NCI-H526 treated with DMSO at 0.1 percent for 48 hours (cell line): ENCODE data around the gene NT5C1A.
A peak's percentile ranks its signal among the peaks of the same experiment; 100 is the strongest.

ENCODE experiments used
- DNase-seq: peaks from one replicate; lab custom pipeline; 2025; lab: John Stamatoyannopoulos, UW

NT5C1A gene

DNA sequence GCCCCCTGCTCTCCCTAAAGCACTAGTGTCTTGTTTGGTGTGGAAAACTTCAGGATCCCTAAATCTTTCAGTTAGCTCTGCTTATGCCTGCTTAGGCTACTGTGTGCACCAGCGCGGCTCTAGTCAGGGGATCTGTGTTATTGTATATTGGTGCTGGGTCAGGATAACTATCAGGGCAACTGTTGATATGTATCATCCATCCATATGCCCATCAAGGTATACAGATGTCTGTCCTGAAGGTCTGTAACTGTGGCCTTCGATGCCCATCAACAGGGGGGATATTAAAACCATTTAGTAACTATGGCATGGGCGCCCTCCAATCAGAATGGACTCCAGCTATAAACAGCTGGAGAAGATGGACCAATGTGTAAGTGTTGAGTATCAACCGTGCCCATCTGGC lies 12.4 kb downstream of the NT5C1A start:
- no peak for DNase-seq

DNA sequence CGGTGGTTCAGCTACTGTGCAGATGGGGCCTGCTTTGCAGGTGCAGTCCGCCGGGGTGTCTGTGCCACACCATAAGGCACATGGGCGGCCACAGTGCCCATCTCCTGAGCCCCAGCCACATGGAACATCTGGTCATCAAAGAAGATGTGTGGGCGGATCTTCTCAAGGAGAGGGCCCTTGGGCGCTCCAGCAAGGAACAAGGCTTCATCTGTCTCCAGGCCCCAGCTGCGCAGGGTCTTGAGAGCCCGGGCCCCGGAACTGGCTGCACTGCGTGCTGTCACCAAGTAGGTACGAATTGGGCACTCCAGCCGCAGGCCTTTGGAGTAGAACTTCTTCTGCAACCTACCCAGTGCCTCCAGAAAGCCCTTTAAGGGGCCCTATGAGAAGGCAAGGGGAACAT lies 12.8 kb downstream of the NT5C1A start:
- DNase-seq, result no peak

DNA sequence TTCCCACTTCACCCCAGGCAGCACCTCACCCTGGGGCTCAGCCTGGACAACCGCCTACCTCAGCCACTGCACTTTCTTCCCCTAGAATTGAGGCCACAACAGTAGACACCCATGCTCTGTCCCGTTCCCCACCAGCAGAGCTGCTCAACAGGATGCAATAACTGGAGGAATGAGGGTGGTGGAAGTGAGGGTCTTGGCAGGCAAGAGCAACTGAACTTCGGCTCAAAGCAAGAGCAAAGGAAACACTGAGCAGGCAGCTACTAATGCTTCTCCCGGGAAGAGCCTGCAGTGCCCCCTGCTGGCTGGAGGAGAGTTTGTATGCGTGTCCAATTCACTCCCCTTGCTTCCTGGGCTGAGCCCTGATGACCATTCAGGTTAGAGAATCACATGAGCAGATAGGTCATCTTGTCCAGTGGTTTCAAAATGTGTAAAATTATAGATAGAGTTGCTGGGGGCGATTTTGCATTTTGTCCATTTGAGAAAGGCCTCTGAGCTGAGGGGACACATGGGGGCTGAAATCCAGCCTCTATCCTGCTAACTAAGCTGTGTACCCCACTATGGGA lies 13.9 kb downstream of the NT5C1A start:
- DNase-seq, result peak; percentile 48

DNA sequence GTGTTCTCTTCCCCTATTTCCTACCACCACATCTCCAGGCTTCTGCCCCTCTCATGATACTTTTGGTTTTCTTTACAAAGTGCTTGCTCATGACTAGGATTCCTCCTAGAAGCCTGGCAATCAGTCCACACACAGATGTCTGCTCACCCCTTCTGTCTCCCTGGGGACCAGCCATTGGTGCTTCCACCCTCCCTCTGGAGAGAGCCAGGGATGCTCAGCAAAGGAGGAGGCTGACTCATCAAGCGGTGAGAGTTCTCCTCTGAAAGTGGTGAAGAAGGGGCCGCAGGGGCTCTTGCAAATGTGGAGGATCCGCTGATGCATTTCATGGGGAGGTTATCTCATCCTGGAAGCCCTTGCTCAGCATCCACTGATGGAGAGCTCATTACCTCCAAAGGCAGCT lies 14.5 kb downstream of the NT5C1A start:
- no peak for DNase-seq

DNA sequence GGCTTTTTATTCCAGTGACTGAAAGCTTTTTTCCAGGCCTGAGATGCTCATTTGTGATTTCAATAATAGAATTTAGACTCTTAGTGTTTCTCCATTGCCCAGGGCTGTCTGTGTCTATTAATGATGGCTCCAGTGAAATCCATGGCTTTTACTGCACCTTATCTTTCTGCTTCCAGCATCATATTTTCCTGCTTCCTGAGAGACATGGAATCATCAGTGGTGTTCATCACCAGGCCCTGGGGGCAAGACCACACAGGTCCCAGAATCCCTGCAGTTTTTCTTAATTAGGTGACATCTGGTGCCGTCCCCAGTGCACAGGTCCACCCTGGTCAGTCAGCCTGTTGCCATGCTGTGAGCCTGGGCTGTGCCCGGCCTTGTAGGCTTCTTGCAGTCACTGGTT lies 15.5 kb downstream of the NT5C1A start:
- no peak for DNase-seq

DNA sequence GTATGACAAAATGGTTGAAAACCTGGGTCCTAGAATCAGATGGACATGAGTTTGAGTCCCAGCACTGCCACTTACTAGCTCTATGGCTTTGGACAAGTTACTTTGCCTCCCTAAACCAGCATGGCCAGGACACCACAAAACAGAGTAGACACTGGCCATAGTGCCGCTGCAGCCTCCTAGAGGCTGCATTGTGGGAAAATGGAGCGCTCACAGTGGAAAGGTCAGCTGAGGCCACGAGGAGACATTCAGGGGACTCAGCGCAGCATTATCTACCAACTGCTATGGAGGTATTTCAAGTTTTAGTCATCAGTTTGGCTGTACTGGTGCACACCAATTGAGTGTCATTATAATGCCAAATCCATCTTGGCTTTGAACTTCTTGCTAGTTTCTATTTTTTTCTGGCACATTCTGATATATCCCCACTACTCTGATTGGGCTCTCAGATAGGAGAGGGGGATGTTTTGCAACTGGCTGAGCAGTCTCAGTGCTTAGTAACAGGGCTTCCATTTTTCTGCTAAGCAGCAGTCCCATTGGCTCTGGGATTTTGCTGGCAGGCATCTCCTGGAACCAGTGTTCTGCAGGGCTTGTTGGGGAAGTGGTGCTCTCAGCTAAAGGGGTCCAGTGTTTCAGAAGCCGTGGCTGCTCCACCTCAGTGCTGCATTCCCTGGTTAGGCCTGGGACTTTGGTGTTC lies 16.2 kb downstream of the NT5C1A start:
- no peak for DNase-seq

DNA sequence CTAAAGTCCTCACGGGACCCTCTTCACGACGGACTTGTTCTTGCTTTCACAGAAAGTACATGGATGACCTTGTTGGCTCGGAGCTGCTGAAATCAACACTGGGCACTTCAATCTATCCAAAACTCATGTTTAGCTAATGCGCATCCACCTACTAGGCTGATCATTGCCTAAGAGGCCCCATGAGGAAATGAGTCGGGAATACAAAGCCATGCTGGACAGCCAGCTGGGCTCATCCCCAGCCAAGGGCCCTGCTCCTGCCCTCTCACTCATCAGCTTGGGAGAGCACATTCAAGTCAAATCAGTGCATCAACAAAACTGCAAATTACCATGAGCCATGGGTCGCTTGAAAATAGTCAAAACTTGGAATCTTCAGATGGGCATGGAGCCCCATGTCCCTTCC lies 17.6 kb downstream of the NT5C1A start:
- no peak for DNase-seq

DNA sequence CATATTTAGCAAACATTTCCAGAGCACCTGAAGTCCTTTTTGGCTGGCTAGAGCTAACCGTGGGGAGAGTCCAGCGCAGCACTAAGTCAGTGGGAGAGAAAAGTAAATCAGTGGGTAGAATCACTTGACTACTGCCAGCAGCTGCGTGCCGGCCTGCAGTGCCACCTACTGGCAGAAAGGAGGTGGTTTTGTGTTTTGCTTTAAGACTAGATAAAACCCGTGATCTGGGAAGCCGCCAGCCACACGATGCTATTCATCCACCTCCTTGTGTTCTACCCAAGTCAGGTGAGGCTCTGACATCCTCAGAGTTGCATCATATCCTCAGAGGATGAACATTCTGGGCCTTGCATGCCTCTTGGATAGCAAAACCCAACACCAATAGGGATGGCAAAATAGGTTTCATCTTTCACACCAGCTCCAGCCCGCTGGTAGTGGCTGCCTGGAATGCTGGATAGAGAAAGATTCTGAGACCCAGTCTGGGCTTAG lies 18.3 kb downstream of the NT5C1A start:
- DNase-seq, result peak; percentile 64

DNA sequence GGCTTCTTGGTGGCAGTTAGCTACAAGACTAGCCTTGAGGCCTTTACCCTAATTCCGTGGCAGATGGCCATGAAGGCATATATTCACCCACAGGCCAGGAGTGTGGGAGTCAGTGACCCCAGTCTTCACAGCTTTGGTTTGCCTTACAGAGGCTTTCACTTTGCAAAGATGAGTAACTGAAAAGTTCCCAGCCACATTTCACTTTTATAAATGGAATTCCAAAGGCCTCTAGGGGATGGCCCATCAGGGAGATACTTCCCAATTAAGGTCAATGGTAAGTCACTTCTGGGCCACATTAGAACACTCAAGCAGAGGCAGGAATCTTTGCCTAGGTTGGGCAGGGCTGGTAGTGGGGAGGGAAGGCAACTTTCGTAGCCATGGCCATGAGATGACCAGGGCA lies 19.4 kb downstream of the NT5C1A start:
- no peak for DNase-seq

DNA sequence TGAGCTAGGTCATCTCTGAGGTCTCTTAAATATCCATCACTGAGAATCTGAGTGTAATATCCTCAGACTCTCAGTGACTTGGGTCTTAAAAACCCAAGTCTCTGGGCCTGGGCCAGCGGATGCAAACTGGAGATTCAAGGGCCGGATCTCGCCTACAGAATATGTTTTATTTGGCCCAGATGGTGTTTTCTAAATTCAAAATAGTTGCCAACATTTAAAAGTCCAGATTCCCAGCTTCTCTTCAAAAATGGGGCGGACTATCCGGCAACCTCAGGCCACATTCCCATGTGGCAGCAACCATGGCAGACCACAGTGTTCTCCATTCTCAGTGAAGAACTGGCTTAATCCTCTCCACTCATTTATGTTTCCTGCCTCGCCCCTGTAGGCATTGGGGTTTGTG lies 19.8 kb downstream of the NT5C1A start:
- no peak for DNase-seq

DNA sequence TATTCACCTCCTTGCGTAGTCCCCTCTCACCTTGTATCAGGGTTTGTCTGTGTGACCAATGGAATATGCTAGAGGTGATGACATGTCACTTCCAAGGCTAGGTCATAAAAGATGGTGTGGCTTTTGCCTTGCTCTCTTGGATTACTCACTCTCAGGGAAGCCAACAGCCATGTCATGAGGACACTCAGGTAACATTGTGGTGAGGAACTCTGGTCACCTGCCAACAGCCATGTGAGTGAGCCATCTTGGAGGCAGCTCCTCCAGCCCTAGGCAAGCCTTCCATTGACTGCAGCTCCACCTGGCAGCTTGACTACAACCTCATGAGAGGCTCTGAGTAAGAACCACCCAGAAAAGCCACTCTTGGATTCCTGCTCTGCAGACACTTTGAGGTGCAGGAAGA lies 21.5 kb downstream of the NT5C1A start:
- DNase-seq, result no peak

DNA sequence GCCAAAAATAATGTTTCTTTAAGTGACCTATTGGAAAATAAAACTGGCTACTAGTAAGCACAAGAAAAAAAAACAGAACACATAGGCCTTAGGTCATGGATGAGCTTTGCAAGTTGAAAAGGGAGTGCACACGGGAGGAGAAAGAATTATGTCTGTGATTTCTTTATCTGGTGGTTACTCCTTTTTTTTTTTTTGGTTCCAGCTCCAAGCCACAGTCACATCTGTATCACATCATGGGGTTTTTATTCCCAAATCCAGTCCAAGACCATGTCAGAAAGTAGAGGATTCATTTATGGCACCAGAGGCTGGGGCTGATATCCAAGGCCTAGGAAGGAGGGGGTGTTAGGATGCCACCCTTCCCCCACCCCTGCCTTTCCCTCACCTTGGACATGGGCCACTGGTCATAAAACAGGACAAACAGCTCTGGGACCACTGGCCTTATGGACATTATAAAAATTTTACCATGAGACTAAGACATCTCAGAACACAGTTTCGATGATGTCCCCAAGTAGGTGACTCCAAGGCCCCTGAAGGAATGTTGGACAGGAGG lies 22.2 kb downstream of the NT5C1A start:
- DNase-seq, result no peak

DNA sequence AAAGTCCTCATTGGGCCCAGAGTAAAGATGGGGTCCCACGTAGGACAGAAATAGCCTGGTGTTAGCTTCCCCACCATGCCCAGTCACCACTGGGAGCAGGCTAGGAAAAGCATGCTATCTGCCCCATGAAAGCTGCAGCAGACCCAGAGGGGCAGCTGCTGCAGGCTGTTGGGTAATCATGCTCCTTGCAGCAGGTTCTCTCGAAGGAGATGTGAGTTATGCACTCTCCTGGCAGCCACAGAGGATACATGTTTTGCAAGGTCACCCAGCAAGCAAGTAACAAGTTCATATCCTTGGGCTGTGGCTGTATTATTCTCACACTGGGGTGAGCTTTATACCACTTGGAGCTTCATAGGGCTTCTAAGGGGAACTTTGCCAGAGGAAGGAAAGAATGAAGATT lies 23.4 kb downstream of the NT5C1A start:
- no peak for DNase-seq

DNA sequence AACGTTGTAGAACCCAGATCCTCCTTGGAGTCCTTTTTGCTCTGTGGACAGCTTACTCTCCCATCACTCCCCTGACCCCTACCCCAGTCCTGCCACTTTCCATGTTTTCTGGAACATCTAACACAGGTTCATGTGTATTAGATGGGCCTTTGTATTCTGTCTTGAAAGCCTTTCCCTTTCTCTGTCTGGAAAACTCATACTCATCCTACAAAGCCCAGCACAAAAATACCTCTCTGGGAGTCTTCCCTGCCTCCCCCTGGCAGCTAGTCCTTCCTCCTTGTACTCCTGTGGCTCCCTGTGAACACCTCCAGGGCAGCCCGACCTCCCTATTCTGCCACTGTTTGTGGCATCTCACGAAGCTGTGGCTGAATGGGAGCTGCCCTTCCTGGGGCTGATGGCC lies 24.7 kb downstream of the NT5C1A start:
- no peak for DNase-seq

DNA sequence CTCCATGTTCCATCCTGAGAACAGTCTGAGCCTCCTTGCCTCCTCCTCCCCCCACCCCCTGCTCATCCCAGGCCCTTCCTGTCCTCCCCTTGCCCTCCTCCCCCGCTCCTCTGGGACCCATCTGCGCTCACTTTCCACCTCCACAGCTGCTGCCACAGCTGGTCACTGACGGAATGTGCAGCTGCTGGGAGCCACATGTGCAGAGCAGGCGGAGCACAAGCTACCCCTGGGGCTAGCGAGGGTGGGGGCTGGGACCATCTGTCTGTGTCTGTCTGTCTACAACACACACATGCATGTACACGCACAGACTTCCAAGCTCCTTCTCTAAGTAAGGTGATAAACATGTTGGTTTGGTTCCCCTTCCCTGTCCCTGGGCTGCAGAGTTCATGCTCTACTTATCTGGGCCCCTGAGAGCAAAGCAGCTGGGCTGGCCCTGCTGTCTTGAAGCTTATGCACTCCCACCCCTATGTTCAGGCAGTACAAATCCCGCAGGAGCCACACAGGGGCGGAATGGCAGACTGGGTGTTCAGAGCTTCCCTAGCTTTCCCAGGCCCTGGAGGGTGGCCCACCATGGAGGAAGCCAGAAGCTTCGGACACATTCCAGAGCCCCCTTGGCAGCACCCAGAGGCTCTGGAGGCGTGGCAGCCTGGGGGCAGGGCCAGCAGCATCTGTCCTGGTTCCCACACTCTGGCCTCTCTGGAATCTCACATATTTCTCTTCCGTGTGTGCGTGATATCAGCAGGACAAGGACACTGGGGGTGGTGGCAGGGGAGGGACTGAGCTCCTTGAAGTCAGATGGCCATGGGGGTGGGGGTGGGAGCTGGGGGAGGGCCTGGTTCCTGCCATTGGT lies 25.4 kb downstream of the NT5C1A start:
- no peak for DNase-seq

DNA sequence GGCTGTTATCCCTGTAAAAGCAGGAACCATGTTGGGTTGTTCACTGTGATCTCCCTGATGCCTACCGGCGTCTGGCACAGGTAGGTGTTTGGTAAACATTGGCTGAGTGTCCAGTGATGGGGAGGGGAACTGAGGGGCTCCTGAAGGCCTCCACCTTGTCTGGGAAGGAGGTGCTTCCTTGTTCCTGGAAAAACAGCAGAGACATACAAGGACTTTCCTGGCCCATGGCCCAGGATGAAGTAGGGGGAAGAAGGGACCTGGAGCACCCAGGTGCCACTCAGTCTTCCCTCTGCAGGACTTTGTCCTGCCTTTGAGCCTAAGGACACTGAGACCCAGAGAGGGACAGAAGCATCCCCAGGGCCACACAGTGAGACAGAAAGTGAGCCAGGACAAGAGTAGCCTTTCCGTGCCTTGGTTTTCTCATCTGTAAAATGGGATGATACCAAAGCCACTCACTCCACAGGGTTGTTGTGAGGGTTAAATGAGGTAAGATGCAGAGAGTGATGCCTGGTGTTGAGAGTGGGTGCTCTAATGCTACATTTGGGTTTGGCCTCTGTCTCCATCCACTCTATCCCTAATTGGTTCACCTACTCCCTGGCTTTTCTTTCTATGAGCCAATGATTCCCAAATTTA lies 26.4 kb downstream of the NT5C1A start:
- no peak for DNase-seq

DNA sequence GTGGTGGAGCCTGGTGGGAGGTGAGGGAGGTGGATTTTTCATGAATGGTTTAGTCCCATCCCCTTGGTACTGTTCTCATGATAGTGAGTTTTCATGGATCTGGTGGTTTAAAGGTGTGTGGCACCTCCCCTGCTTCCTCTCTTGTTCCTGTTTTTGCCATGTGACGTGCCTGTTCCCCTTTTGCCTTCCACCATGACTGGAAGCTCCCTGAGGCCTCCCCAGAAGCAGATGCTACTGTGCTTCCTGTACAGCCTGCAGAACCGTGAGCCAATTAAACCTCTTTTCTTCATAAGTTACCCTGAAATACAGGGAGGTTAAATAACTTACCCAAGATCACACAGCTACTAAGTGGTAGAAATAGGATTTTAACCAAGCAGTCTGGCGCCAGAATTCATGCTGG lies 28.2 kb downstream of the NT5C1A start:
- DNase-seq, result no peak

DNA sequence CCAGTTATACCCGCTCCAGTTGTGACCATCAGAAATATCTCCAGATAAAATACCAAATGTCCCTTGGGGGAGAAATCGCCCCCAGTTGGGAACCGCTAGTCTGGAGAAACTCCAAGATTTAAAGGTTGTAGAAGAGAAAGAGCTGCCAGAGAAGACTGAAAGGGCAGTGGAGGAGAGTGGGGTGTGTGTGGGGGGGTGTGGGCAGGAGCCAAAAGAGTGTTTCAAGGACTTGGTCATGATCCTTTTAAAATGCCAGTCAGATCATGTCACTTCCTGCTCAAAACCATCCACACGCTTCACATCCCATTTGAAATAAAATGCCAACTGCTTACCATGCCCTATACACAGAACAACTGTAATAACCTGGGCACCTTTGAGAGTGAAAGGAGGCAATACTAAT lies 29.1 kb downstream of the NT5C1A start:
- no peak for DNase-seq

DNA sequence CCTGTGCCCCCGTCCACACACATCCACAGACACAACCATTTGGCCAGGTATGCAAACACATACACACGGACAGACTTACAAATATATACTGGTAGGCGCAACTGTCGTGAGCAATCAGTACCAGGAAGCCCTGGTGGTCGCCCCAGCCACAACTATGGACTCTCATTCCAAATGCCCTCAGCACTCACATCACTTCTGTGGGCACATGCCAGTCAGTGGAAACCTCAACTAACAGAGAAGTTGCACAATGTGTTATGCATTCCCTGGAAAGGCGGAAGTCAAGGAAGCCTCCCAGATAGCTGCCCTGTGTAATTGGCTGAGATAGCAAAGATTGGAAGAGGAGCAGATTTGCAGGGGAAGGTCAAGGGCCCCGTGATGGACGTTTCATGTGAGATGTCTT lies 31.0 kb downstream of the NT5C1A start:
- DNase-seq, result no peak

DNA sequence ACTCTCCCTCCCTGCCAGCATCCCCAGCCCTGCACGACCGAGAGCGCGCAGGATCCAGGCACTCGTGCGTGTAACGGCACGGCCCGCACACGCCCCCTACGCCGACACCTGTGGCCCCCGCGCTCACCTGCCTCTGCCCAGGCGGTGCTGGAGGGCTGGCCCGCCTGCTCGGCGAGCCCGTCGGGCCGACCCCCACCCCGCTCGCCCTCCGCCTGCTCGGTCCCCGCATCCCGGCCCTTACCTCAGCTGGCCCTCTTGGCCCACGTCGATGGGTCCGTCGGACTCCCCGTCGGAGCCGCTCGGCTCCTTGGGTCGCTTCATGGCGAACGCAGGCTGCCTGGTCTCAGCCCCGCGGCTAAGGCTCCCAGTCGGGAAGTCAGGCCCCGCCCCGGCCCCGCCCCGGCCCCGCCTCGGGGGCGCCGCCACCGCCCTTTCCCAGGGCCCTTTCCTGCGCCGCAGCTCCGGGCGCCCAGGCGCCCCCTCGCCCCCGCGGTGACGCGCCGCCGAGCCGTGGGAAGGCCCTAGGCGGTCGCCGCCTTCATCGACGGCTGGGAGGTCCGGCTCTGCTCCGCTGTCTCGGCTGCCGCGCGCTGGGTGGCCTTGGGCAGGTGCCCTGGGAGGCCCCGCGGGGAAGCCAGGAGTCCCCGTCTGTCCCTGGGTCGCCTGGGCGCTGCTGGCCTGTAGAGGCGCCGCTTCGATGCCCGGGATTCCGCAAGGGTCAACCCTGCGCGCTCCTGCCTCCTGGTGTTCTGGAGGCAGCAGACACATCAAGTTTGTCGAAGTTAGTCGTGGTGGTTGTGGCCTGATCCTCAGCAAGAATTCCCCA lies 32.4 kb downstream of the NT5C1A start, which contains the start of gene HEYL:
HEYL (minus strand) TSS at position 339 of the 826 bp plus-strand sequence; CDS start at position 321, 18 bp downstream.
- DNase-seq, result peak; percentile 48

DNA sequence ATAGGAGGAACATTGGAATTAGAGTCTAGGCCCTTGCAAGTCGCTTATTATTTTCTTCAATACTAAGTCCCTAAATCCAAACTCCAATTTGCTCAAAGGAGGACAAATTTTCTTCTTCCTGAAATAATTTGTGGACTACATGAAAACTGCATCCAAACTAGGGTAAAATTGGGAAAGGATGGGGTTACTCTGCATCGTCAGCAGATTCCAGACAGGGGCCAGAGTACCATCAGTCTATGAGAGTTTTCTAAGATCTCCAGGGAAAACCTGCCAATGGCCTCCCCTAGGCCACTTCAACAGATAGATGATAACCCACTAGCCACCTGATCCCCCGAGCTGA lies 33.0 kb downstream of the NT5C1A start:
- DNase-seq, result no peak
